ENCODE results near the gene REG4.

DNA sequence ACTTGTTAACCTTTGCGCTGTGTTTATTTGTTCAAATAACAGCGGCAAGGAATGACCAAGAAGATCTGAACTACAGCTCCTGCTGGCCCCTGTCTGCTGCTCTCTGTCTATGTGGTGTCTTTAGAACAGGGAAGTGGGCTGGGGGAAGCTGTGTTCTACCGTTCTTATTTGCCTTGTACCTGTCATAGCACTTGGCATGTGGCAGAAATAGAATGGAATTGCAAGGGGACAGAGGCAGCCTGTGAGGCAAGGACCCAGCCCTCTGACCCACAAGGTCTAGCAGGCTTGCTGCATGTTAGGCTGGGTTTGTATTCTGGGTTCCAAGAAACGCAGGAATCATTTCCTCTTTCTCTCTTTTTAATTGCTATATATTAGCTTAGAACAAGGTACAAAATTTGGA lies 63.2 kb downstream of the REG4 start:
- TF ChIP-seq, protein P1, sequence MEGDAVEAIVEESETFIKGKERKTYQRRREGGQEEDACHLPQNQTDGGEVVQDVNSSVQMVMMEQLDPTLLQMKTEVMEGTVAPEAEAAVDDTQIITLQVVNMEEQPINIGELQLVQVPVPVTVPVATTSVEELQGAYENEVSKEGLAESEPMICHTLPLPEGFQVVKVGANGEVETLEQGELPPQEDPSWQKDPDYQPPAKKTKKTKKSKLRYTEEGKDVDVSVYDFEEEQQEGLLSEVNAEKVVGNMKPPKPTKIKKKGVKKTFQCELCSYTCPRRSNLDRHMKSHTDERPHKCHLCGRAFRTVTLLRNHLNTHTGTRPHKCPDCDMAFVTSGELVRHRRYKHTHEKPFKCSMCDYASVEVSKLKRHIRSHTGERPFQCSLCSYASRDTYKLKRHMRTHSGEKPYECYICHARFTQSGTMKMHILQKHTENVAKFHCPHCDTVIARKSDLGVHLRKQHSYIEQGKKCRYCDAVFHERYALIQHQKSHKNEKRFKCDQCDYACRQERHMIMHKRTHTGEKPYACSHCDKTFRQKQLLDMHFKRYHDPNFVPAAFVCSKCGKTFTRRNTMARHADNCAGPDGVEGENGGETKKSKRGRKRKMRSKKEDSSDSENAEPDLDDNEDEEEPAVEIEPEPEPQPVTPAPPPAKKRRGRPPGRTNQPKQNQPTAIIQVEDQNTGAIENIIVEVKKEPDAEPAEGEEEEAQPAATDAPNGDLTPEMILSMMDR (conservative IDR thresholded peaks at IDR 0.05 in 1 of 2, IDR thresholded peaks at IDR 0.05 in 1 of 2; ENCODE audit: low read depth in 1 of 2, low read length in 2 of 2) = no peak
- TF ChIP-seq EZH2 (IDR thresholded peaks at IDR 0.05; ENCODE audit: low read length, missing control alignments) = no peak

Measured in fibroblast of lung (primary cell).